ENCODE measurements around the gene NEGR1.

NEGR1 gene

DNA sequence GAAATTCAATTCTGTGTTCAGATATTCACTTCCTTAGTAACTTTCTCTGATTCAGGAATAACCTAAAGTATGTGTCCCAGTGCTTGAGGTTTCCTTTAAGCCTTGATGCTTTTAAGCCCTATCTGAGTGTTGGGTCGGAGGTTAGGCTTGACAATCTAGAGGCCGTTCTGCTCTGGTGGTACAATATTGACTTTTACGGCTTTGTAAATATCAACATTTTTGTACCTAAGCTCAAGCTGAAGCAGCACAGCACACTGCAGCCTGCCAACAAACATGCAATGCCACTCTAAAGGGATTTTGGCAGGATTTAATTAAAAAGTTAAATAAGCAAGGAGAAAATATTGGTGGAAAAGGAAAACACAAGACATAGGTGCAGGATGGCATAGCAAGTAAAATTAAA is 279.2 kb downstream of the NEGR1 start:
- TF ChIP-seq CTCF (IDR thresholded peaks at IDR 0.05) = no peak

DNA sequence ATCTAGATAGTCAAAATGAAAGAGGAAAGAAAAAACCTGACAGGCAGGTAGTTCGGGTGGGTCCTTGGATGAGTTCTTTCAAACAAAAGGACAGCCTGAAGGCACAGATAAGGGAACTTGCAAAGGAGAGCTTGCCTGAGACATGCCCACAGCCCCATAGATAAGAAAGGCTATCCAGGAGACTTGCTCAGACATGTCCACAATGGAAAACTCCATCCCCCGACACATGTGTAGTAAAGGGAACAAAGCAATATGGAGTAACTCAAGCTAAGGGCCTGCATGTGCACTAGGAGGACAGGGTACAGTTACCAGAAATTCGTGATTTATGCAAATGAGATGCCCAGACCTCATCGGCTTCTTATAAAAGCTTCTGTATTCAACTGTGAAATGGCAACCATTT is 281.5 kb downstream of the NEGR1 start:
- TF ChIP-seq CTCF (IDR thresholded peaks at IDR 0.05) = no peak

GRCh38 chr1:71994646-71995045 is 287.7 kb downstream of the NEGR1 start:
- TF ChIP-seq CTCF (IDR thresholded peaks at IDR 0.05) = no peak

- no peak for TF ChIP-seq CTCF (IDR thresholded peaks at IDR 0.05)
These were observed 295.2 kb downstream of the NEGR1 start for GRCh38 chr1:71987181-71987580.

- no peak for TF ChIP-seq CTCF (IDR thresholded peaks at IDR 0.05)
These were observed 296.2 kb downstream of the NEGR1 start for GRCh38 chr1:71986160-71986559.

- TF ChIP-seq CTCF (IDR thresholded peaks at IDR 0.05) = no peak
These were observed 301.8 kb downstream of the NEGR1 start for GRCh38 chr1:71980556-71980955.

GRCh38 chr1:71979882-71980281 is 302.5 kb downstream of the NEGR1 start:
- no peak for TF ChIP-seq CTCF (IDR thresholded peaks at IDR 0.05)

DNA sequence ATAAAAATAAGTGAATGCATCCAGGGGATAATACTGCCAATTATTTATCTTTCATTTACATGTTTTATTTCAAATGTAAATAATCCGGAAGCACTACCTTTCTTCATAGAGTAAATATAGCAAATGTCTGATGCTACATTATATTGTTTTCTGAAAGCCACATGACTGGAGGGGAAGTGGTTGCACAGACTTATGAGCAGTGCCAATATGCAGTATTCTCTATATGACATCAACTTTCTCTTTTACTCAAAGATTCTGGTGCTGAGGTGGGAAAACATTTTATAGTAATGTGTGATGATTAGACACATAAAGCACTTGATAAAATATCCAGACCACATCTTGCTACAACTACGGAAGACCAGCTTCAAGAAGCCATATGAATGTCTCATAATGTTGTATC is 314.7 kb downstream of the NEGR1 start:
- TF ChIP-seq CTCF (IDR thresholded peaks at IDR 0.05) = no peak
